GM18951 (cell line): Measurements from ENCODE around the gene STARD5.

ENCODE experiments used
- POLR2A ChIP-seq: IDR thresholded peaks from 4 replicates; pipeline ENCODE4 v1.6.1; 2011; ENCODE audit warnings: mild to moderate bottlenecking; ENCODE audit not compliant: insufficient read length, insufficient read depth; ENCODE audit errors: extremely low read depth
- in situ Hi-C: fragments of 300-500 bp; cut with MboI; formaldehyde crosslinking; loops from one replicate; pipeline ENCODE4 v1.12.0; 2022; ENCODE audit warnings: low sequenced_read_pairs, mixed read lengths, inconsistent platforms; ENCODE audit not compliant: unreplicated experiment

The STARD5 gene

GRCh38 chr15:81299156-81299555 is 24.8 kb downstream of the STARD5 start:
- no peak for TF ChIP-seq POLR2A
- in situ Hi-C loops = no loop called here

- TF ChIP-seq POLR2A = no peak
- in situ Hi-C loops = no loop called here
Measured at GRCh38 chr15:81298611-81299010, 25.3 kb downstream of the STARD5 start.

- TF ChIP-seq POLR2A = no peak
- in situ Hi-C loops = no loop called here
Measured at GRCh38 chr15:81297603-81298575, 26.1 kb downstream of the STARD5 start.

GRCh38 chr15:81297147-81297572 is 26.8 kb downstream of the STARD5 start:
- in situ Hi-C loops = no loop called here
- TF ChIP-seq POLR2A = no peak

GRCh38 chr15:81296673-81297072 is 27.3 kb downstream of the STARD5 start:
- in situ Hi-C loops = no loop called here
- peak; percentile 50 for TF ChIP-seq POLR2A

GRCh38 chr15:81296186-81296585 is 27.8 kb downstream of the STARD5 start:
- in situ Hi-C loops = no loop called here
- no peak for TF ChIP-seq POLR2A

- in situ Hi-C loops = no loop called here
- no peak for TF ChIP-seq POLR2A
Measured at GRCh38 chr15:81295486-81296121, 28.3 kb downstream of the STARD5 start.

GRCh38 chr15:81294516-81294880 is 29.4 kb downstream of the STARD5 start:
- in situ Hi-C loops = no loop called here
- TF ChIP-seq POLR2A = no peak

- peak; percentile 39 for TF ChIP-seq POLR2A
- in situ Hi-C loops = no loop called here
Measured at GRCh38 chr15:81293728-81294515, 30.0 kb downstream of the STARD5 start.

- in situ Hi-C loops = no loop called here
- TF ChIP-seq POLR2A = peak; percentile 59
Measured at GRCh38 chr15:81292523-81293001, 31.4 kb downstream of the STARD5 start.

- no peak for TF ChIP-seq POLR2A
- in situ Hi-C loops = no loop called here
Measured at GRCh38 chr15:81291916-81292522, 31.9 kb downstream of the STARD5 start.

- in situ Hi-C loops = no loop called here
- TF ChIP-seq POLR2A = no peak
Measured at GRCh38 chr15:81289910-81290309, 34.0 kb downstream of the STARD5 start.

- no peak for TF ChIP-seq POLR2A
- in situ Hi-C loops = no loop called here
Measured at GRCh38 chr15:81288616-81289015, 35.3 kb downstream of the STARD5 start.
